H9 (cell line): ENCODE data around the gene C10orf95. TPM values are rescaled to one million over a fixed set of nuclear protein-coding genes. Genes with fewer than 3 reads are reported as not detected.

Source experiments
- DNase-seq: peaks from one replicate; pipeline ENCODE4 v3.0.0-alpha.2; 2017
- H2AFZ ChIP-seq: one replicate; pipeline ENCODE4 v1.6.1; 2013; ENCODE audit warnings: mild to moderate bottlenecking, low read length, control low read depth, moderate library complexity
- H2AK5ac ChIP-seq: 2 replicates; pipeline ENCODE4 v1.6.1; 2013; ENCODE audit warnings: low read length, control low read depth, mixed read lengths; ENCODE audit not compliant: insufficient read length
- H2BK120ac ChIP-seq: one replicate; pipeline ENCODE4 v1.6.1; 2013; ENCODE audit warnings: low read depth, mild to moderate bottlenecking, low read length, control low read depth, inconsistent platforms; ENCODE audit not compliant: poor library complexity, severe bottlenecking
- H2BK12ac ChIP-seq: 2 replicates; pipeline ENCODE4 v1.6.1; 2013; ENCODE audit warnings: low read length, control low read depth, mixed read lengths, low read depth; ENCODE audit not compliant: insufficient read length
- H2BK15ac ChIP-seq: 2 replicates; pipeline ENCODE4 v1.6.1; 2013; ENCODE audit warnings: low read depth, low read length, control low read depth
- H2BK20ac ChIP-seq: one replicate; pipeline ENCODE4 v1.6.1; 2013; ENCODE audit warnings: low read depth, mild to moderate bottlenecking, low read length, control low read depth, inconsistent platforms; ENCODE audit not compliant: poor library complexity, severe bottlenecking
- H2BK5ac ChIP-seq: 2 replicates; pipeline ENCODE4 v1.6.1; 2013; ENCODE audit warnings: low read length, control low read depth, mixed read lengths; ENCODE audit not compliant: insufficient read length
- H3K14ac ChIP-seq: 2 replicates; pipeline ENCODE4 v1.6.1; 2013; ENCODE audit warnings: low read length, control low read depth; ENCODE audit not compliant: insufficient read depth
- H3K18ac ChIP-seq: 2 replicates; pipeline ENCODE4 v1.6.1; 2013; ENCODE audit warnings: low read depth, mild to moderate bottlenecking, mixed read lengths, low read length, control low read depth; ENCODE audit not compliant: insufficient read length
- H3K23ac ChIP-seq: 2 replicates; pipeline ENCODE4 v1.6.1; 2013; ENCODE audit warnings: low read length, control low read depth, mixed read lengths, low read depth; ENCODE audit not compliant: insufficient read length
- H3K23me2 ChIP-seq: 2 replicates; pipeline ENCODE4 v1.6.1; 2013; ENCODE audit warnings: low read depth, mild to moderate bottlenecking, mixed read lengths, low read length, control low read depth; ENCODE audit not compliant: insufficient read length, poor library complexity, severe bottlenecking
- H3K27ac ChIP-seq: 2 replicates; pipeline ENCODE4 v1.5.1; 2013; ENCODE audit warnings: low read length, control low read depth, mixed read lengths, low read depth; ENCODE audit not compliant: insufficient read length
- H3K27me3 ChIP-seq: 2 replicates; pipeline ENCODE4 v1.6.1; 2013; ENCODE audit warnings: low read length, control low read depth, inconsistent platforms; ENCODE audit not compliant: insufficient read depth
- H3K4ac ChIP-seq: 2 replicates; pipeline ENCODE4 v1.6.1; 2013; ENCODE audit warnings: low read depth, mild to moderate bottlenecking, control low read depth, inconsistent platforms, low read length, moderate library complexity
- H3K4me1 ChIP-seq: 2 replicates; pipeline ENCODE4 v1.6.1; 2013; ENCODE audit warnings: low read length, control low read depth, inconsistent platforms; ENCODE audit not compliant: insufficient read depth
- H3K4me2 ChIP-seq: 2 replicates; pipeline ENCODE4 v1.6.1; 2013; ENCODE audit warnings: low read length, control low read depth, mixed read lengths; ENCODE audit not compliant: insufficient read length, insufficient read depth
- H3K56ac ChIP-seq: 2 replicates; pipeline ENCODE4 v1.6.1; 2013; ENCODE audit warnings: low read depth, mild to moderate bottlenecking, mixed read lengths, low read length, control low read depth; ENCODE audit not compliant: insufficient read length
- H3K79me1 ChIP-seq: 2 replicates; pipeline ENCODE4 v1.6.1; 2013; ENCODE audit warnings: low read depth, mild to moderate bottlenecking, moderate library complexity, low read length, control low read depth, inconsistent platforms; ENCODE audit not compliant: insufficient read depth, poor library complexity, severe bottlenecking
- H3K79me2 ChIP-seq: 2 replicates; pipeline ENCODE4 v1.6.1; 2013; ENCODE audit warnings: low read length, control low read depth, inconsistent platforms; ENCODE audit not compliant: insufficient read depth
- H3K9ac ChIP-seq: 2 replicates; pipeline ENCODE4 v1.6.1; 2013; ENCODE audit warnings: low read length, control low read depth, mixed read lengths; ENCODE audit not compliant: insufficient read length; ENCODE audit errors: extremely low read depth
- H3K9me3 ChIP-seq: one replicate; pipeline ENCODE4 v1.6.1; 2013; ENCODE audit warnings: low read depth, low read length, inconsistent platforms; ENCODE audit not compliant: control insufficient read depth
- H3T11ph ChIP-seq: one replicate; pipeline ENCODE4 v1.6.1; 2013; ENCODE audit warnings: mild to moderate bottlenecking, low read length, control low read depth, inconsistent platforms
- H4K20me1 ChIP-seq: one replicate; pipeline ENCODE4 v1.6.1; 2013; ENCODE audit not compliant: control insufficient read depth, insufficient read length, insufficient read depth
- H4K5ac ChIP-seq: 2 replicates; pipeline ENCODE4 v1.6.1; 2013; ENCODE audit warnings: low read depth, mild to moderate bottlenecking, mixed read lengths, low read length, control low read depth; ENCODE audit not compliant: insufficient read length
- H4K8ac ChIP-seq: replicated peaks from 2 replicates; pipeline ENCODE4 v1.6.1; 2013; ENCODE audit warnings: low read length, control low read depth, mixed read lengths, low read depth; ENCODE audit not compliant: insufficient read length
- H4K91ac ChIP-seq: 2 replicates; pipeline ENCODE4 v1.6.1; 2013; ENCODE audit warnings: low read depth, mild to moderate bottlenecking, moderate library complexity, mixed read lengths, low read length, control low read depth; ENCODE audit not compliant: insufficient read length
- H3K27ac Mint-ChIP-seq, 3 experiments: 2 replicates in 2 of 3; 3 replicates in 1 of 3; pipeline ENCODE4 v1.8.0; 2020 to 2021; ENCODE audit warnings: mixed read lengths in 3 of 3, mild to moderate bottlenecking in 1 of 3, moderate library complexity in 1 of 3
- H3K27me3 Mint-ChIP-seq: 2 replicates; pipeline ENCODE4 v1.8.0; 2021; ENCODE audit warnings: low read depth, mild to moderate bottlenecking, moderate library complexity, mixed read lengths
- H3K36me3 Mint-ChIP-seq, 3 experiments: 2 replicates in 2 of 3; 3 replicates in 1 of 3; pipeline ENCODE4 v1.8.0; 2020 to 2021; ENCODE audit warnings: low read depth in 3 of 3, mixed read lengths in 3 of 3; ENCODE audit not compliant: insufficient read depth in 1 of 3
- H3K4me1 Mint-ChIP-seq, 2 experiments: 2 replicates each; pipeline ENCODE4 v1.8.0; 2020; ENCODE audit warnings: mixed read lengths in 2 of 2
- H3K4me3 Mint-ChIP-seq, 2 experiments: 2 replicates in 1 of 2; 3 replicates in 1 of 2; pipeline ENCODE4 v1.8.0; 2020 to 2021; ENCODE audit warnings: mild to moderate bottlenecking in 2 of 2, mixed read lengths in 2 of 2, moderate library complexity in 1 of 2
- H3K9me3 Mint-ChIP-seq, 2 experiments: 2 replicates in 1 of 2; 3 replicates in 1 of 2; pipeline ENCODE4 v1.8.0; 2020; ENCODE audit warnings: mild to moderate bottlenecking in 2 of 2, mixed read lengths in 2 of 2, moderate library complexity in 1 of 2
- WGBS: extraction: QIAGEN DNeasy Blood & Tissue Kit; methylation state at CpG from one replicate; pipeline ENCODE4 v1.1.7; 2013; ENCODE audit warnings: missing lambda C conversion rate, low lambda C conversion rate, mixed read lengths; ENCODE audit not compliant: insufficient read length; ENCODE audit errors: extremely low coverage; 5-methylcytosine and 5-hydroxymethylcytosine counted together
- total RNA-seq: library from RNA; stranded (reverse); gene quantifications from 2 replicates; pipeline ENCODE4 v1.2.1, GENCODE V29; 2021
- TF ChIP-seq, protein P1 (sequence below): fragments of 200-600 bp; sonication (generic); conservative IDR thresholded peaks from 3 replicates; pipeline ENCODE4 v1.8.0; 2021; ENCODE audit warnings: antibody characterized with exemption, mild to moderate bottlenecking

C10orf95 gene
- total RNA-seq, 1 experiment from 2014 or later: not detected

DNA sequence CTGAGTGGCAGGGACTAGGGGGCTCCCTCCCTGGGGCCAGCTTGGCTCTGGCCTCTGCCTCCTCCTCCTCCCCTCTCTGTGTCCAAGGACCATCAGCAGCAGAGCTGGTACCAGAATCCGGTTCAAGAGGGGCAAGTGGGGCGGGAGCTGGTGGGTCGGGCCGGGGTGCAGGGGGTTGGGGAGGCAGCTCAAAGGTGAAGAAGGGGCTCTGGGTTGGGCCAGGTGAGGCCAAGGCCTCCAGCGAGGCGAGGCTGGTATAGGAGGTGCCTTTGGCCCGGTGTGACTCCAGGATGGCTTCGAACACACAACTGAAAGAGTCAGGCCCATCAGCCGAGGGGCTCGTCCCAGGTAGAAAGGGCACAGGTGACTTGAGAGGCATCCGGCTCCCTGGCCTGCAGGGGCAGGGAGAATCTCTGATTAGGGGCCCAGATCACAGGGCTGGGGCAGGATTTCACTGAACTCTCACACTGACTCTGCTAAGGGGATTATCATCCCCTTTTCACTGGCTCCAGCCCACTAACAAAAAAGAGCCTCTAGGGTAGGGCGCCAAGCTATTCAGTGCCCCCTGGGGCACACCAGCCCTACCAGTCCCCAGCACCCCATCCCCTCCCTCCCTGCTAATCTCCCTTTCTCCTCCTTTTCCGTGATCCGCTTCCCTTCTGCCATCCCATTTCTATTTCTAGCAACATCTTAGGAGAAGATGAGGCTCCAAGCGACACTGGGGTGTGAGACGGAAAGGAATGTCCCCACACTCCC lies 37.4 kb downstream of the C10orf95 start:
- Histone ChIP-seq H3K4ac (no peak overlapping the region), H3K9me3 (no peaks in the 10 kb centered on the region), H3K23ac (no peak overlapping the region), H2BK12ac (no peak overlapping the region), H3K23me2 (peaks cover 12% of the 10 kb centered on the region), H3K56ac (no peak overlapping the region), H4K20me1 (peaks cover 2% of the 10 kb centered on the region), H3K4me1 (peaks cover 5% of the 10 kb centered on the region; the same call in 1 of the 2 replicates), H2AK5ac (no peak overlapping the region), H3K27ac (no peak overlapping the region), H4K5ac (no peak overlapping the region), H3K27me3 (peaks cover 15% of the 10 kb centered on the region; the same call in 1 of the 2 replicates), H2BK20ac (no peak overlapping the region), H3T11ph (no peak overlapping the region), H4K91ac (no peak overlapping the region), H2BK120ac (no peak overlapping the region), H2BK15ac (no peak overlapping the region), H4K8ac (no peak overlapping the region), H3K79me1 (no peaks in the 10 kb centered on the region), H2BK5ac (no peak overlapping the region), H3K4me2 (no peak overlapping the region), H3K14ac (no peak overlapping the region), H3K79me2 (no peaks in the 10 kb centered on the region), H3K9ac (no peak overlapping the region), H3K18ac (no peak overlapping the region), H2AFZ (no peak overlapping the region)
- H3K27ac Mint-ChIP-seq: no peak overlapping the region
- H3K4me3 Mint-ChIP-seq: no peak overlapping the region; a peak in 1 of 5 replicates
- H3K36me3 Mint-ChIP-seq: peaks cover 0 to 2% (median 2%) of the 10 kb centered on the region in 3 experiments; a peak in 2 of 7 replicates
- WGBS: no CpG with 5 or more reads among the region's 16 CpGs
- H3K27me3 Mint-ChIP-seq: peaks cover 70% of the 10 kb centered on the region
- TF ChIP-seq, protein P1, sequence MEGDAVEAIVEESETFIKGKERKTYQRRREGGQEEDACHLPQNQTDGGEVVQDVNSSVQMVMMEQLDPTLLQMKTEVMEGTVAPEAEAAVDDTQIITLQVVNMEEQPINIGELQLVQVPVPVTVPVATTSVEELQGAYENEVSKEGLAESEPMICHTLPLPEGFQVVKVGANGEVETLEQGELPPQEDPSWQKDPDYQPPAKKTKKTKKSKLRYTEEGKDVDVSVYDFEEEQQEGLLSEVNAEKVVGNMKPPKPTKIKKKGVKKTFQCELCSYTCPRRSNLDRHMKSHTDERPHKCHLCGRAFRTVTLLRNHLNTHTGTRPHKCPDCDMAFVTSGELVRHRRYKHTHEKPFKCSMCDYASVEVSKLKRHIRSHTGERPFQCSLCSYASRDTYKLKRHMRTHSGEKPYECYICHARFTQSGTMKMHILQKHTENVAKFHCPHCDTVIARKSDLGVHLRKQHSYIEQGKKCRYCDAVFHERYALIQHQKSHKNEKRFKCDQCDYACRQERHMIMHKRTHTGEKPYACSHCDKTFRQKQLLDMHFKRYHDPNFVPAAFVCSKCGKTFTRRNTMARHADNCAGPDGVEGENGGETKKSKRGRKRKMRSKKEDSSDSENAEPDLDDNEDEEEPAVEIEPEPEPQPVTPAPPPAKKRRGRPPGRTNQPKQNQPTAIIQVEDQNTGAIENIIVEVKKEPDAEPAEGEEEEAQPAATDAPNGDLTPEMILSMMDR: no peak
- peaks cover 34 to 57% of the 10 kb centered on the region in 2 experiments for H3K4me1 Mint-ChIP-seq
- DNase-seq: no peak
- H3K9me3 Mint-ChIP-seq: peaks cover 0 to 4% of the 10 kb centered on the region in 2 experiments; a peak in 2 of 5 replicates
